ENCODE results near the gene KIF17. TPM values are rescaled to one million over a fixed set of nuclear protein-coding genes. Genes with fewer than 3 reads are reported as not detected.

KIF17 gene
- total RNA-seq, 3 donors from 2014 or later (not counting 1 experiment from before 2014, with no cell fraction given), result not detected

GRCh38 chr1:20615946-20616846 is 101.6 kb downstream of the KIF17 start:
- Histone ChIP-seq H3K27me3 (ENCODE audit: control insufficient read depth, insufficient read depth, low read length) (no peaks in the 10 kb centered on the region), H3K36me3 (ENCODE audit: control insufficient read depth, insufficient read depth, low read length) (no peaks in the 10 kb centered on the region), H3K9me3 (ENCODE audit: control insufficient read depth, insufficient read depth, low read length) (no peaks in the 10 kb centered on the region), H3K4me3 (ENCODE audit: low read length) (no peak overlapping the region), H3K27ac (ENCODE audit: low read length) (no peak overlapping the region), H3K4me1 (ENCODE audit: control insufficient read depth, insufficient read depth, low read length) (no peaks in the 10 kb centered on the region)
- WGBS (ENCODE audit: insufficient coverage), result 73% methylated on average over 20 of the region's 20 CpGs
- no peaks in the 10 kb centered on the region for H3K4me1 Mint-ChIP-seq
- no peak for ATAC-seq
- H3K27ac Mint-ChIP-seq, result no peak overlapping the region
- H3K27me3 Mint-ChIP-seq (ENCODE audit: low read depth in 2 of 2), result peaks cover 0 to 8% of the 10 kb centered on the region in 2 donors
- no peaks in the 10 kb centered on the region for H3K9me3 Mint-ChIP-seq
- no peak for DNase-seq
- no peak for TF ChIP-seq CTCF (IDR thresholded peaks at IDR 0.05)
- H3K36me3 Mint-ChIP-seq, result no peaks in the 10 kb centered on the region
- intact Hi-C loops (cut with micrococcal nuclease), result no loop called here
- no peak overlapping the region for H3K4me3 Mint-ChIP-seq

GRCh38 chr1:20614131-20614579 is 103.7 kb downstream of the KIF17 start:
- H3K4me1 Mint-ChIP-seq, result no peaks in the 10 kb centered on the region
- no peak overlapping the region for H3K4me3 ChIP-seq (ENCODE audit: low read length)
- no peaks in the 10 kb centered on the region for H3K9me3 ChIP-seq (ENCODE audit: control insufficient read depth, insufficient read depth, low read length)
- 83% methylated on average over 3 of the region's 3 CpGs for WGBS (ENCODE audit: insufficient coverage)
- no peaks in the 10 kb centered on the region for H3K9me3 Mint-ChIP-seq
- H3K27me3 ChIP-seq (ENCODE audit: control insufficient read depth, insufficient read depth, low read length), result no peaks in the 10 kb centered on the region
- H3K4me1 ChIP-seq (ENCODE audit: control insufficient read depth, insufficient read depth, low read length), result no peaks in the 10 kb centered on the region
- ATAC-seq (no peak), DNase-seq (no peak)
- intact Hi-C loops (cut with micrococcal nuclease), result no loop called here
- no peak overlapping the region for H3K27ac ChIP-seq (ENCODE audit: low read length)
- peaks cover 0 to 6% of the 10 kb centered on the region in 2 donors for H3K27me3 Mint-ChIP-seq (ENCODE audit: low read depth in 2 of 2)
- no peak overlapping the region for H3K27ac Mint-ChIP-seq
- no peaks in the 10 kb centered on the region for H3K36me3 ChIP-seq (ENCODE audit: control insufficient read depth, insufficient read depth, low read length)
- no peaks in the 10 kb centered on the region for H3K36me3 Mint-ChIP-seq
- H3K4me3 Mint-ChIP-seq, result no peak overlapping the region
- no peak for TF ChIP-seq CTCF (IDR thresholded peaks at IDR 0.05)

Other genes starting within 250 kb of the KIF17 start
- 1 to 10 TPM; 1.6 to 2.6 (median 1.6) TPM for gene CAMK2N1, start 231.8 kb downstream of the KIF17 start, total RNA-seq
- 10 to 100 TPM; 21.0 to 29.5 (median 28.8) TPM for gene MUL1, start 209.9 kb downstream of the KIF17 start, total RNA-seq
- gene FAM43B, start 165.4 kb downstream of the KIF17 start, total RNA-seq, result not detected
- gene CDA, start 128.9 kb downstream of the KIF17 start, total RNA-seq, result 1 to 10 TPM in 2 of 3 donors, not detected in 1; 1.4 to 5.3 TPM
- 10 to 100 TPM; 10.8 to 16.2 (median 15.0) TPM for gene PINK1, start 84.5 kb downstream of the KIF17 start, total RNA-seq
- 100 to 1,000 TPM; 137 to 158 (median 153) TPM for gene DDOST, start 56.6 kb downstream of the KIF17 start, total RNA-seq
- gene SH2D5, start 14.7 kb upstream of the KIF17 start, total RNA-seq, result not detected
- 100 to 1,000 TPM; 243 to 296 (median 274) TPM for gene HP1BP3, start 69.3 kb upstream of the KIF17 start, total RNA-seq

All from natural killer cell (primary cell).